ENCODE measurements around the gene SPATA21.
"Not testable (repeated sequence)": the region's sequence is repeated elsewhere in the genome, so short reads cannot be mapped to it uniquely, and the experiment has no call there.

SPATA21 gene

DNA sequence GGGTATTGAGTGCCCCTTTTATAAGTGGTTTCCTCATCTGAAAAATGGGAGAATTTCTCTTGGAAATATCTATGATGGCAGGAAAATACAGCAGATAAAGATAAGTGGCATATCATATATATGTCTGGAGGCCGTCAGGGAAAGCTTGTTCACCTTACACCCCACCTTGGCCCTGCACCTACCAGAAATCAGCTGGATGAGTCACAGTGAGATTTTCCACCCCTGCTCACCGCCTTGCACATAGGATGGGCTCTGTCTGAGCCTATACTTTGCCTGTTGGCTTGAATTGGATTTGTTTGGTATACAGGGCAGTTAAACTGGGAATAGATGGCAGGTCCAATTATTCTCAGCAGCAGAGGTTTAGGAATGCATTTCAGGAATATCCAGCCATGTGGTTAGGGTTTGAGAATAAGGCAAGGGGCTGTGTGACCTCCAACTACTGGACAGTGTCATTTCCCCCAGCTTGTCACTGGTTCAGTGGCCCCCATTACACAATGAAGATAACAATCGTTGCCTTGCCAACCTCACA lies at the start of gene SPATA21:
SPATA21 (minus strand) TSS at position 479 of the 529 bp plus-strand sequence. CDS start 6,053 bp downstream, outside the sequence.
- H3K27ac ChIP-seq (ENCODE audit: low read depth, low read length), result no peak within 1 kb of the TSS
- no peaks in the 10 kb centered on the region for H3K4me1 ChIP-seq (ENCODE audit: control insufficient read depth, insufficient read depth, low read length)
- no peaks in the 10 kb centered on the region for H3K36me3 ChIP-seq (ENCODE audit: control insufficient read depth, insufficient read depth, low read length)
- no peaks in the 10 kb centered on the region for H3K27me3 ChIP-seq (ENCODE audit: control insufficient read depth, insufficient read depth, low read length)
- no peak within 1 kb of the TSS for H3K4me3 ChIP-seq (ENCODE audit: low read depth, low read length)
- no peak within 1 kb of the TSS for H3K9ac ChIP-seq (ENCODE audit: low read length)
- no peaks in the 10 kb centered on the region for H3K9me3 ChIP-seq (ENCODE audit: control insufficient read depth, insufficient read depth, low read depth, low read length)

GRCh38 chr1:16487011-16487410 lies 49.8 kb upstream of the SPATA21 start:
- not testable (repeated sequence) for H3K27me3 ChIP-seq (ENCODE audit: control insufficient read depth, insufficient read depth, low read length); H3K27ac ChIP-seq (ENCODE audit: low read depth, low read length); H3K9me3 ChIP-seq (ENCODE audit: control insufficient read depth, insufficient read depth, low read depth, low read length); H3K4me3 ChIP-seq (ENCODE audit: low read depth, low read length); H3K4me1 ChIP-seq (ENCODE audit: control insufficient read depth, insufficient read depth, low read length); H3K9ac ChIP-seq (ENCODE audit: low read length)
- H3K36me3 ChIP-seq (ENCODE audit: control insufficient read depth, insufficient read depth, low read length), result peaks cover 45% of the 10 kb centered on the region

DNA sequence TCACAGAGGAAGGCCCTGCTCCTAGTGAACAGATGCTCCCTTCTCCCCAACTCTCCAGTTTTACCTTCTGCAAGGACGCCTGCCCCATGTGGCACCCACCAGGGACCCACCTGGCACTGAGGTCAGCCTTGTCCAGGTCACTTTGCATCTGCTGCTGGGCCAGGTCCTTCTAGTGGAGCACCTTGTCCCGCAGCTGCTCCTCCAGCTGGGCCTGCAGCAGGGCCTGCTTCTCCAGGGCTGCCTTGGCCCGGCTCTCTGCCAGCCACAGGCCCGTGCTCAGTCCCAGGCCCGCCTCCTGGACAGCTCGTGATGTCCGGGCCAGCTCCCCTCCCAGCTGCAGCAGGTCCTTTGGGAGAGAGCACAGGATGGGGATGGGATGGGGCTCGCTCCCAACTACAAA lies 49.1 kb upstream of the SPATA21 start:
- not testable (repeated sequence) for H3K9me3 ChIP-seq (ENCODE audit: control insufficient read depth, insufficient read depth, low read depth, low read length); H3K27ac ChIP-seq (ENCODE audit: low read depth, low read length); H3K4me1 ChIP-seq (ENCODE audit: control insufficient read depth, insufficient read depth, low read length); H3K9ac ChIP-seq (ENCODE audit: low read length); H3K27me3 ChIP-seq (ENCODE audit: control insufficient read depth, insufficient read depth, low read length); H3K4me3 ChIP-seq (ENCODE audit: low read depth, low read length)
- H3K36me3 ChIP-seq (ENCODE audit: control insufficient read depth, insufficient read depth, low read length), result peaks cover 49% of the 10 kb centered on the region

GRCh38 chr1:16484931-16485330 lies 47.7 kb upstream of the SPATA21 start:
- H3K36me3 ChIP-seq (ENCODE audit: control insufficient read depth, insufficient read depth, low read length), result peaks cover 51% of the 10 kb centered on the region
- H3K9ac ChIP-seq (ENCODE audit: low read length), result no peak overlapping the region
- H3K4me1 ChIP-seq (ENCODE audit: control insufficient read depth, insufficient read depth, low read length), result no peaks in the 10 kb centered on the region
- H3K4me3 ChIP-seq (ENCODE audit: low read depth, low read length), result no peak overlapping the region
- no peaks in the 10 kb centered on the region for H3K27me3 ChIP-seq (ENCODE audit: control insufficient read depth, insufficient read depth, low read length)
- no peaks in the 10 kb centered on the region for H3K9me3 ChIP-seq (ENCODE audit: control insufficient read depth, insufficient read depth, low read depth, low read length)
- H3K27ac ChIP-seq (ENCODE audit: low read depth, low read length), result no peak overlapping the region

DNA sequence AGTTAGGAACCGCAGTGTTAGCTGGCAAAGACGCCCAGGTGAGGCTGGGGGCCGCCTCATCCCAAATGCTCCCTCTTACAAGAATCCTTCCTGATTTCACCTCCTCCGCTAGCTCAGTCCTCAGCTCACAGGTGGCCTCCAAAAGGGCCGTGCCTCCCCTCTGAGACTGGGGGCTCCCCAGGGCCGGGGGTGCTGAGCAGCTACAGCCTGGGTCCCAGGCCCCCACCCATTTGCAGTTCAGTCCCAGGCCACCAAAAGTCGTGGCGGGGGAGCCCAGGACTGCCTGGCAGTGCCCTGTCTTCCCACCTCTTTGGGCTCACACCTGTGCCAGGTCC lies 47.2 kb upstream of the SPATA21 start:
- peaks cover 47% of the 10 kb centered on the region for H3K36me3 ChIP-seq (ENCODE audit: control insufficient read depth, insufficient read depth, low read length)
- H3K4me3 ChIP-seq (ENCODE audit: low read depth, low read length), result no peak overlapping the region
- no peaks in the 10 kb centered on the region for H3K4me1 ChIP-seq (ENCODE audit: control insufficient read depth, insufficient read depth, low read length)
- no peak overlapping the region for H3K27ac ChIP-seq (ENCODE audit: low read depth, low read length)
- H3K27me3 ChIP-seq (ENCODE audit: control insufficient read depth, insufficient read depth, low read length), result no peaks in the 10 kb centered on the region
- H3K9me3 ChIP-seq (ENCODE audit: control insufficient read depth, insufficient read depth, low read depth, low read length), result no peaks in the 10 kb centered on the region
- H3K9ac ChIP-seq (ENCODE audit: low read length), result no peak overlapping the region

DNA sequence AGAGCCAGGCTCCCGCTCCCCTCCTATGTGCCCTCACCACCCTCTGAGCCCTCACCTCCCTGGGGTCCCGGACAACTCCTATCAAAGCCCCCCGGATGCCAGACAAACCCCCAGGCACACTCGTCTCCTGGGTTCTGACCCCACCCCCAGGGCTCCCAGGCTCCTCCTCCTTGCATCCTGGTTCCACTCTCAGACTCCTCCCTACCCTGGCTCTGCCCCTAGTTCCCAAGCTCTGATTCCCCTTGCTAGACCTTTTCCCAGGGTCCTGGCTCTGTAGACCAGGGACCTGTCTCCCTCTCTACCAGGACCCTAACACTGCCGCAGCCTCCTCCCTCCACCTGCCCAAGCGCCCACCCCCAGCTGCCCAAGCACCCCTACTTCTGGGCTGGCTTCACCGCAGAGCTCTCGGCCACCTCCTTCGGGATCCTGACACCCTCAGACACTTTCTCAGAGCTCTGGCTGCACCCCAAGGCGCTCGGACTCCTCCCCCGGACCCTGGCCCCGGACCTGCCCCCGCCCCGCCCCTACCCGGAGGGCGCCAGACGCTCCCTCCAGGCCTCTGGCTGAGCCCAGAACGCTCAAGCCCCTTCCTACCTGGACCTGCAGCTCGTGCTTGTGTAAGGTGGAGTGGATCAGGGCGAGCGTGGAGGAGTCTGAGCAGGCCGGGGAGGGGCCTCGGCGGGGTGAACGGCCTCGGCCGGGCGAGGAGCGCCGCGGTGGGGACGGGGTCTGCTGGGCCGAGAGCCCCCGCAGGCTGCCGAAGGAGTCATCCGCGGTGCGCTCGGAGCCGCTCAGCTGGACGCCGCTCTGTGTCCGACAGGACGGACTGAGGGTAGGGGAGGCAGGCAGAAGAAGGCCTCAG lies 46.6 kb upstream of the SPATA21 start:
- not testable (repeated sequence) for H3K27ac ChIP-seq (ENCODE audit: low read depth, low read length)

GRCh38 chr1:16483146-16483545 lies 45.9 kb upstream of the SPATA21 start:
- H3K4me3 ChIP-seq (ENCODE audit: low read depth, low read length); H3K27ac ChIP-seq (ENCODE audit: low read depth, low read length); H3K9me3 ChIP-seq (ENCODE audit: control insufficient read depth, insufficient read depth, low read depth, low read length); H3K4me1 ChIP-seq (ENCODE audit: control insufficient read depth, insufficient read depth, low read length); H3K27me3 ChIP-seq (ENCODE audit: control insufficient read depth, insufficient read depth, low read length); H3K9ac ChIP-seq (ENCODE audit: low read length): not testable (repeated sequence)
- H3K36me3 ChIP-seq (ENCODE audit: control insufficient read depth, insufficient read depth, low read length), result peaks cover 50% of the 10 kb centered on the region

More for the DNA sequence above, 46.6 kb upstream of the SPATA21 start:
- not testable (repeated sequence) for H3K27me3 ChIP-seq (ENCODE audit: control insufficient read depth, insufficient read depth, low read length); H3K9ac ChIP-seq (ENCODE audit: low read length); H3K9me3 ChIP-seq (ENCODE audit: control insufficient read depth, insufficient read depth, low read depth, low read length); H3K4me1 ChIP-seq (ENCODE audit: control insufficient read depth, insufficient read depth, low read length); H3K4me3 ChIP-seq (ENCODE audit: low read depth, low read length)
- H3K36me3 ChIP-seq (ENCODE audit: control insufficient read depth, insufficient read depth, low read length), result peaks cover 44% of the 10 kb centered on the region

- Histone ChIP-seq H3K4me3 (ENCODE audit: low read depth, low read length) (no peak overlapping the region), H3K36me3 (ENCODE audit: control insufficient read depth, insufficient read depth, low read length) (peaks cover 57% of the 10 kb centered on the region), H3K4me1 (ENCODE audit: control insufficient read depth, insufficient read depth, low read length) (no peaks in the 10 kb centered on the region), H3K27me3 (ENCODE audit: control insufficient read depth, insufficient read depth, low read length) (no peaks in the 10 kb centered on the region), H3K9ac (ENCODE audit: low read length) (no peak overlapping the region), H3K27ac (ENCODE audit: low read depth, low read length) (no peak overlapping the region), H3K9me3 (ENCODE audit: control insufficient read depth, insufficient read depth, low read depth, low read length) (no peaks in the 10 kb centered on the region)
These were observed 40.9 kb upstream of the SPATA21 start for GRCh38 chr1:16478091-16478490.

GRCh38 chr1:16475771-16476770 lies 38.8 kb upstream of the SPATA21 start:
- H3K4me1 ChIP-seq (ENCODE audit: control insufficient read depth, insufficient read depth, low read length); H3K9me3 ChIP-seq (ENCODE audit: control insufficient read depth, insufficient read depth, low read depth, low read length); H3K4me3 ChIP-seq (ENCODE audit: low read depth, low read length); H3K27me3 ChIP-seq (ENCODE audit: control insufficient read depth, insufficient read depth, low read length); H3K27ac ChIP-seq (ENCODE audit: low read depth, low read length); H3K9ac ChIP-seq (ENCODE audit: low read length): not testable (repeated sequence)
- peaks cover 62% of the 10 kb centered on the region for H3K36me3 ChIP-seq (ENCODE audit: control insufficient read depth, insufficient read depth, low read length)

- H3K4me3 ChIP-seq (ENCODE audit: low read depth, low read length); H3K27ac ChIP-seq (ENCODE audit: low read depth, low read length); H3K4me1 ChIP-seq (ENCODE audit: control insufficient read depth, insufficient read depth, low read length); H3K9me3 ChIP-seq (ENCODE audit: control insufficient read depth, insufficient read depth, low read depth, low read length); H3K27me3 ChIP-seq (ENCODE audit: control insufficient read depth, insufficient read depth, low read length); H3K9ac ChIP-seq (ENCODE audit: low read length): not testable (repeated sequence)
- peaks cover 57% of the 10 kb centered on the region for H3K36me3 ChIP-seq (ENCODE audit: control insufficient read depth, insufficient read depth, low read length)
These were observed 37.7 kb upstream of the SPATA21 start for GRCh38 chr1:16474891-16475290.
